Parathyroid adenoma (tissue), 2 donors: ENCODE measurements around the gene DNAI2.

Experiments
- H2AFZ ChIP-seq: fragments of 300-600 bp; sonication (generic); one replicate; pipeline ENCODE4 v1.7.0; 2017; ENCODE audit warnings: antibody characterized with exemption, mild to moderate bottlenecking
- H3K27ac ChIP-seq: fragments of 300-600 bp; sonication (generic); one replicate; pipeline ENCODE4 v1.7.0; 2017
- H3K27me3 ChIP-seq: fragments of 300-600 bp; sonication (generic); one replicate; pipeline ENCODE4 v1.7.0; 2017; ENCODE audit warnings: low read length; ENCODE audit not compliant: control insufficient read depth, insufficient read depth
- H3K36me3 ChIP-seq: fragments of 300-600 bp; sonication (generic); one replicate; pipeline ENCODE4 v1.7.0; 2017; ENCODE audit warnings: low read length; ENCODE audit not compliant: control insufficient read depth, insufficient read depth
- H3K4me1 ChIP-seq: fragments of 300-600 bp; sonication (generic); one replicate; pipeline ENCODE4 v1.7.0; 2017; ENCODE audit warnings: control low read depth
- H3K4me2 ChIP-seq: fragments of 300-600 bp; sonication (generic); one replicate; pipeline ENCODE4 v1.7.0; 2017; ENCODE audit warnings: low read length
- H3K4me3 ChIP-seq: fragments of 300-600 bp; sonication (generic); one replicate; pipeline ENCODE4 v1.7.0; 2017; ENCODE audit warnings: low read depth, low read length
- H3K79me2 ChIP-seq: fragments of 300-600 bp; sonication (generic); one replicate; pipeline ENCODE4 v1.7.0; 2017; ENCODE audit warnings: control low read depth
- H3K9ac ChIP-seq: fragments of 300-600 bp; sonication (generic); one replicate; pipeline ENCODE4 v1.7.0; 2017; ENCODE audit warnings: mild to moderate bottlenecking
- H3K9me3 ChIP-seq: fragments of 300-600 bp; sonication (generic); one replicate; pipeline ENCODE4 v1.7.0; 2017; ENCODE audit warnings: low read length; ENCODE audit not compliant: control insufficient read depth
- TF ChIP-seq, protein P1 (sequence below): fragments of 300-600 bp; sonication (generic); IDR thresholded peaks from one replicate; pipeline ENCODE4 v1.7.0; 2017; ENCODE audit warnings: antibody characterized with exemption, mild to moderate bottlenecking
- donor health status: primary hyperparathyroidism.

DNAI2 gene

DNA sequence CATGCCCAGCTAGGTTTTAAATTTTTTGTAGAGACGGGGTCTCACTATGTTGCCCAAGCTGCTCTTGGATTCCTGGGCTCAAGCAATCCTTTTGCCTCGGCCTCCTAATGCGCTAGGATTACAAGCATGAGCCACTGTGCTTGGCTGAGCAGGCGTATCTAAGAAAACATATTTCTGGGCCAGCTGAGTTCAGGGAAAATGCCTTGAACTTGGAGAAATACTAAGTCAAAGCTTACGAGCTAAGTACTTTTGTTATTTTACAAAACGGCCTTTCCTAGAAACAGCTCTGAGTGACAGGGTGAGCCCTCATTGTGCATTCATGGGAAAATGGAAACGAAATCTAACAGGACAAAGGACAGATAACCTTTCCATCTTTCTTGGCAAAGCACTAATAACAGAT is 24.7 kb downstream of the DNAI2 start:
- H3K9ac ChIP-seq: no peak overlapping the region
- no peaks in the 10 kb centered on the region for H3K4me1 ChIP-seq
- no peaks in the 10 kb centered on the region for H3K79me2 ChIP-seq
- no peak overlapping the region for H3K4me2 ChIP-seq
- H3K27ac ChIP-seq: no peak overlapping the region
- TF ChIP-seq, protein P1, sequence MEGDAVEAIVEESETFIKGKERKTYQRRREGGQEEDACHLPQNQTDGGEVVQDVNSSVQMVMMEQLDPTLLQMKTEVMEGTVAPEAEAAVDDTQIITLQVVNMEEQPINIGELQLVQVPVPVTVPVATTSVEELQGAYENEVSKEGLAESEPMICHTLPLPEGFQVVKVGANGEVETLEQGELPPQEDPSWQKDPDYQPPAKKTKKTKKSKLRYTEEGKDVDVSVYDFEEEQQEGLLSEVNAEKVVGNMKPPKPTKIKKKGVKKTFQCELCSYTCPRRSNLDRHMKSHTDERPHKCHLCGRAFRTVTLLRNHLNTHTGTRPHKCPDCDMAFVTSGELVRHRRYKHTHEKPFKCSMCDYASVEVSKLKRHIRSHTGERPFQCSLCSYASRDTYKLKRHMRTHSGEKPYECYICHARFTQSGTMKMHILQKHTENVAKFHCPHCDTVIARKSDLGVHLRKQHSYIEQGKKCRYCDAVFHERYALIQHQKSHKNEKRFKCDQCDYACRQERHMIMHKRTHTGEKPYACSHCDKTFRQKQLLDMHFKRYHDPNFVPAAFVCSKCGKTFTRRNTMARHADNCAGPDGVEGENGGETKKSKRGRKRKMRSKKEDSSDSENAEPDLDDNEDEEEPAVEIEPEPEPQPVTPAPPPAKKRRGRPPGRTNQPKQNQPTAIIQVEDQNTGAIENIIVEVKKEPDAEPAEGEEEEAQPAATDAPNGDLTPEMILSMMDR: no peak
- H3K27me3 ChIP-seq: no peaks in the 10 kb centered on the region
- H3K9me3 ChIP-seq: no peaks in the 10 kb centered on the region
- no peak overlapping the region for H2AFZ ChIP-seq
- H3K36me3 ChIP-seq: no peaks in the 10 kb centered on the region
- no peak overlapping the region for H3K4me3 ChIP-seq

DNA sequence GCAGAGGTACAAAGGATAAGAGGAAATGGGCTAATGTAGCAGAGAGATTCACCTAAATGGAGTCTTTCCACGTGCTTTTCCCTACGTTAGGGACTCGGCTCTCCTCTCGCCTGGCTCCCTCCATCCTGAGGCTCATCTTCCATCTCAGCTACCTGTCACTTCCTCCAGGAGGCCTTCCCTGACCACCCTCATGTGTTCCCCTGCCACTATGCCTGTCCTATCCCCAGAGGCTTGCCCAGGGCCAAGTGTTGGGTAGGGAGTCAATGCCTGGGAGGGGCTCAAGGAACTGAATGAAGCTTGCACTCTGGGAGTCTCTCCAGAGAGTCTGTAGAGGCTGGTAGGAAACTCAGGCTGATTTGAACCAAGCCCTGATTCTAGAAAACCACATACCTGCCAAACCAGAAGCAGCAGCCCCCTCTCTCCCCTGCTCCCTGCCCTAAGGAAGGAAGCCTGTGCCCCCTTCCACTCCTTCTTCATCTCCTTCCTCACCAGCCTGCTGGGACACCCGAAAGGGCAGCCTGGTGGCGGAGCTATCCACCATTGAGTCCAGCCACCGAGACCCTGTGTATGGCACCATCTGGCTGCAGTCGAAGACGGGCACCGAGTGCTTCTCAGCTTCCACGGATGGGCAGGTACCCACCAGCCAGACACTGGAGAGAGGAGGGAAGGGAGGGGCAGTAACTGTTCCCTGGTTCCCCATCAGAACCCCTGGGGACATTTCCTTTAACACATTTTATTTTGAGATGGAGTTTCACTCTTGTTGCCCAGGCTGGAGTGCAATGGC is 25.4 kb downstream of the DNAI2 start:
- Histone ChIP-seq H3K9me3 (no peaks in the 10 kb centered on the region), H3K9ac (no peak overlapping the region), H3K4me2 (no peak overlapping the region), H3K4me1 (no peaks in the 10 kb centered on the region), H2AFZ (no peak overlapping the region), H3K36me3 (no peaks in the 10 kb centered on the region), H3K4me3 (no peak overlapping the region), H3K79me2 (no peaks in the 10 kb centered on the region), H3K27ac (no peak overlapping the region), H3K27me3 (no peaks in the 10 kb centered on the region)
- TF ChIP-seq, protein P1: no peak

DNA sequence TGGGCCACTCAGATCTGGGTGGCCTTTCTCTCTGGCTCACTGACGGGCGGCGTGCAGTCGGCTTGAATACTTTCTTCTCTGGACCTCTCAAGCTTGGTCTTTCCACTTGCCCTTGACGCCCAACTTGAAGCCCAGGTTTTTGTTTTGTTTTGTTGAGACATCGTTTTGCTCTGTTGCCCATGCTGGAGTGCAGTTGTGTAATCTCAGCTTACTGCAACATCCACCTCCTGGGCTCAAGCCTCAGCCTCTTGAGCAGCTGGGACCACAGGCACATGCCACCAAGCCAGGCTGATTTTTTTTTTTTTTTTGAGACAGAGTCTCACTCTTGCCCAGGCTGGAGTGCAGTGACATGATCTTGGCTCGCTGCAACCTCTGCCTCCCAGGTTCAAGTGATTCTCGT is 29.3 kb downstream of the DNAI2 start:
- no peak overlapping the region for H3K27ac ChIP-seq
- no peak overlapping the region for H2AFZ ChIP-seq
- TF ChIP-seq, protein P1: no peak
- H3K79me2 ChIP-seq: no peaks in the 10 kb centered on the region
- no peaks in the 10 kb centered on the region for H3K36me3 ChIP-seq
- H3K4me3 ChIP-seq: no peak overlapping the region
- no peaks in the 10 kb centered on the region for H3K9me3 ChIP-seq
- H3K4me1 ChIP-seq: no peaks in the 10 kb centered on the region
- H3K9ac ChIP-seq: no peak overlapping the region
- H3K4me2 ChIP-seq: no peak overlapping the region
- no peaks in the 10 kb centered on the region for H3K27me3 ChIP-seq

DNA sequence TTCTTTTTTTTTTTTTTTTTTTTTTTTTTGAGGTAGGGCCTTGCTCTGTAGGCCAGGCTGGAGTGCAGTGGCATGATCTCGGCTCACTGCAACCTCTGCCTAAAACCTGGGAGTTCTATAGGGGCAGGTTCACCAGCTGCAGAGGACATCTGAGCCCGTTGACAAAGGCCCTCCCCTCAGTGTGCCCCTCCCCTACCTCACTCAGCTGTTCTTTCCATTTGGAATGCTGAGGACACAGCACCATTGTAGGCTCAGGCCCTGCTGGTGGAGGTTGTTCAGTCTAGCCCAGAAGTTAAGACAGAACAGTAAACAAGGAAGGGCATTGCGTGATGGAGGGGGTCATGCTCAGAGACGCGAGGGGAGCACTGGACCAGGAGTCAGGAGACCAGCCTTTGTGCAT is 30.1 kb downstream of the DNAI2 start:
- Histone ChIP-seq H2AFZ (no peak overlapping the region), H3K4me1 (no peaks in the 10 kb centered on the region), H3K9ac (no peak overlapping the region), H3K9me3 (no peaks in the 10 kb centered on the region), H3K27me3 (no peaks in the 10 kb centered on the region), H3K4me2 (no peak overlapping the region), H3K4me3 (no peak overlapping the region), H3K36me3 (no peaks in the 10 kb centered on the region), H3K27ac (no peak overlapping the region), H3K79me2 (no peaks in the 10 kb centered on the region)
- TF ChIP-seq, protein P1: no peak
